SK-N-SH treated with all-trans-retinoic acid at 6 μM for 48 hours (cell line): ENCODE measurements around the gene PRSS16.

Source experiments
- ATAC-seq: fragments of 200-7000 bp; cut with Tn5 transposase; 3 replicates; pipeline ENCODE4 v1.9.1; 2020; ENCODE audit warnings: mild to moderate bottlenecking, moderate library complexity
- BACH2 ChIP-seq: fragments of 250-450 bp; sonication (Bioruptor Pico); IDR thresholded peaks from 2 replicates; pipeline ENCODE4 v1.9.0; 2021; ENCODE audit warnings: mild to moderate bottlenecking, borderline replicate concordance
- CSDC2 ChIP-seq: fragments of 250-450 bp; sonication (Bioruptor Pico); IDR thresholded peaks from 2 replicates; pipeline ENCODE4 v1.5.0; 2020; ENCODE audit warnings: mild to moderate bottlenecking, moderate library complexity
- GLIS3 ChIP-seq: fragments of 250-450 bp; sonication (Bioruptor Pico); IDR thresholded peaks from 2 replicates; pipeline ENCODE4 v1.5.0; 2020; ENCODE audit warnings: mild to moderate bottlenecking, moderate library complexity
- ISL1 ChIP-seq: fragments of 250-450 bp; sonication (Bioruptor Pico); IDR thresholded peaks from 2 replicates; pipeline ENCODE4 v2.1.2; 2022; ENCODE audit warnings: mild to moderate bottlenecking, moderate library complexity
- OSR1 ChIP-seq: fragments of 250-450 bp; sonication (Bioruptor Pico); IDR thresholded peaks from 2 replicates; pipeline ENCODE4 v1.8.0; 2022; ENCODE audit warnings: moderate library complexity, mild to moderate bottlenecking, inconsistent platforms
- PPARA ChIP-seq: fragments of 250-450 bp; sonication (Bioruptor Pico); IDR thresholded peaks from 2 replicates; pipeline ENCODE4 v1.5.0; 2020; ENCODE audit warnings: mild to moderate bottlenecking, borderline replicate concordance
- RARB ChIP-seq: fragments of 250-450 bp; sonication (Bioruptor Pico); IDR thresholded peaks from 2 replicates; pipeline ENCODE4 v1.8.0; 2021; ENCODE audit warnings: mild to moderate bottlenecking, moderate library complexity
- SNAI2 ChIP-seq: fragments of 250-450 bp; sonication (Bioruptor Pico); IDR thresholded peaks from 2 replicates; pipeline ENCODE4 v1.5.0; 2020; ENCODE audit warnings: mild to moderate bottlenecking, moderate library complexity
- TCF4 ChIP-seq: fragments of 250-450 bp; sonication (Bioruptor Pico); IDR thresholded peaks from 2 replicates; pipeline ENCODE4 v1.8.0; 2021; ENCODE audit warnings: mild to moderate bottlenecking, moderate library complexity, borderline replicate concordance
- TOX ChIP-seq: fragments of 250-450 bp; sonication (Bioruptor Pico); IDR thresholded peaks from 2 replicates; pipeline ENCODE4 v1.8.0; 2021; ENCODE audit warnings: mild to moderate bottlenecking, moderate library complexity, borderline replicate concordance
- ZFP3 ChIP-seq: fragments of 250-450 bp; sonication (Bioruptor Pico); IDR thresholded peaks from 2 replicates; pipeline ENCODE4 v1.5.0; 2020; ENCODE audit warnings: mild to moderate bottlenecking, moderate library complexity
- ZFP30 ChIP-seq: fragments of 450-650 bp; formaldehyde crosslinking; IDR thresholded peaks from 2 replicates; pipeline ENCODE4 v1.5.0; 2022; ENCODE audit warnings: mild to moderate bottlenecking, moderate library complexity
- ZNF70 ChIP-seq: fragments of 450-650 bp; formaldehyde crosslinking; IDR thresholded peaks from 2 replicates; pipeline ENCODE4 v1.5.0; 2020; ENCODE audit warnings: mild to moderate bottlenecking, moderate library complexity
- ZNF8 ChIP-seq: fragments of 450-650 bp; formaldehyde crosslinking; IDR thresholded peaks from 2 replicates; pipeline ENCODE4 v1.5.0; 2020; ENCODE audit warnings: mild to moderate bottlenecking, moderate library complexity
- TF ChIP-seq, protein P1 (sequence below): fragments of 250-450 bp; sonication (Bioruptor Pico); IDR thresholded peaks from 2 replicates; pipeline ENCODE4 v1.8.0; 2021; ENCODE audit warnings: low read depth, mild to moderate bottlenecking, moderate library complexity, borderline replicate concordance
- TF ChIP-seq, protein P2 (sequence below): fragments of 250-450 bp; sonication (Bioruptor Pico); IDR thresholded peaks from 2 replicates; pipeline ENCODE4 v1.5.0; 2020; ENCODE audit warnings: mild to moderate bottlenecking, moderate library complexity
- TF ChIP-seq, protein P3 (sequence below): fragments of 250-450 bp; sonication (Bioruptor Pico); IDR thresholded peaks from 2 replicates; pipeline ENCODE4 v1.5.1; 2021; ENCODE audit warnings: mild to moderate bottlenecking, moderate library complexity
- TF ChIP-seq, protein P4 (sequence below): fragments of 250-450 bp; sonication (Bioruptor Pico); IDR thresholded peaks from 2 replicates; pipeline ENCODE4 v1.5.1; 2020; ENCODE audit warnings: low read depth, mild to moderate bottlenecking, moderate library complexity
- TF ChIP-seq, protein P5 (sequence below): fragments of 250-450 bp; sonication (Bioruptor Pico); IDR thresholded peaks from 2 replicates; pipeline ENCODE4 v1.8.0; 2020; ENCODE audit warnings: mild to moderate bottlenecking, moderate library complexity, borderline replicate concordance

PRSS16 gene

DNA sequence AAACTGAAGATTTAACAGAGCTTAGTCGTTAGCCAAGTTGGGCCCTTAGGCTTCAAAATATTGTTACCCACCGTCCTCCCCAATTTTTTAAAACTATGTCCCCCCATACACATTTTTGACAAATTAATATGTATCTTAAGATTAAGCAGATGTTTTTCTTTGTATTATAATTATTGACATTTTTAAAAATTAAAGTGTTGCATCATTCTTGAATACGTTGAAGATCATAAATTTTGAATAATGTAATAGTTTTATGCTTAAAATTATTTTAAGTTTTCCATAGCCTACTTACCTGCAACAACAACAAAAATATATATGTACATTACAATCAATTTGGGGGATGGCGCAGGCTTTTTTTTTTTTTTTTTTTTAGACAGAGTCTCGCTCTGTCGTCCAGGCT lies 8.2 kb upstream of the PRSS16 start:
- ATAC-seq, result no peak
- TF ChIP-seq, protein P1, sequence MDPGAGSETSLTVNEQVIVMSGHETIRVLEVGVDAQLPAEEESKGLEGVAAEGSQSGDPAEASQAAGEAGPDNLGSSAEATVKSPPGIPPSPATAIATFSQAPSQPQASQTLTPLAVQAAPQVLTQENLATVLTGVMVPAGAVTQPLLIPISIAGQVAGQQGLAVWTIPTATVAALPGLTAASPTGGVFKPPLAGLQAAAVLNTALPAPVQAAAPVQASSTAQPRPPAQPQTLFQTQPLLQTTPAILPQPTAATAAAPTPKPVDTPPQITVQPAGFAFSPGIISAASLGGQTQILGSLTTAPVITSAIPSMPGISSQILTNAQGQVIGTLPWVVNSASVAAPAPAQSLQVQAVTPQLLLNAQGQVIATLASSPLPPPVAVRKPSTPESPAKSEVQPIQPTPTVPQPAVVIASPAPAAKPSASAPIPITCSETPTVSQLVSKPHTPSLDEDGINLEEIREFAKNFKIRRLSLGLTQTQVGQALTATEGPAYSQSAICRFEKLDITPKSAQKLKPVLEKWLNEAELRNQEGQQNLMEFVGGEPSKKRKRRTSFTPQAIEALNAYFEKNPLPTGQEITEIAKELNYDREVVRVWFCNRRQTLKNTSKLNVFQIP (CRISPR knock-in tag), result no peak
- TF ChIP-seq, protein P2, sequence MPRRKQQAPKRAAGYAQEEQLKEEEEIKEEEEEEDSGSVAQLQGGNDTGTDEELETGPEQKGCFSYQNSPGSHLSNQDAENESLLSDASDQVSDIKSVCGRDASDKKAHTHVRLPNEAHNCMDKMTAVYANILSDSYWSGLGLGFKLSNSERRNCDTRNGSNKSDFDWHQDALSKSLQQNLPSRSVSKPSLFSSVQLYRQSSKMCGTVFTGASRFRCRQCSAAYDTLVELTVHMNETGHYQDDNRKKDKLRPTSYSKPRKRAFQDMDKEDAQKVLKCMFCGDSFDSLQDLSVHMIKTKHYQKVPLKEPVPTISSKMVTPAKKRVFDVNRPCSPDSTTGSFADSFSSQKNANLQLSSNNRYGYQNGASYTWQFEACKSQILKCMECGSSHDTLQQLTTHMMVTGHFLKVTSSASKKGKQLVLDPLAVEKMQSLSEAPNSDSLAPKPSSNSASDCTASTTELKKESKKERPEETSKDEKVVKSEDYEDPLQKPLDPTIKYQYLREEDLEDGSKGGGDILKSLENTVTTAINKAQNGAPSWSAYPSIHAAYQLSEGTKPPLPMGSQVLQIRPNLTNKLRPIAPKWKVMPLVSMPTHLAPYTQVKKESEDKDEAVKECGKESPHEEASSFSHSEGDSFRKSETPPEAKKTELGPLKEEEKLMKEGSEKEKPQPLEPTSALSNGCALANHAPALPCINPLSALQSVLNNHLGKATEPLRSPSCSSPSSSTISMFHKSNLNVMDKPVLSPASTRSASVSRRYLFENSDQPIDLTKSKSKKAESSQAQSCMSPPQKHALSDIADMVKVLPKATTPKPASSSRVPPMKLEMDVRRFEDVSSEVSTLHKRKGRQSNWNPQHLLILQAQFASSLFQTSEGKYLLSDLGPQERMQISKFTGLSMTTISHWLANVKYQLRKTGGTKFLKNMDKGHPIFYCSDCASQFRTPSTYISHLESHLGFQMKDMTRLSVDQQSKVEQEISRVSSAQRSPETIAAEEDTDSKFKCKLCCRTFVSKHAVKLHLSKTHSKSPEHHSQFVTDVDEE (CRISPR knock-in tag), result no peak
- TF ChIP-seq ZFP30 (CRISPR knock-in tag) (no peak), CSDC2 (CRISPR knock-in tag) (no peak), ZNF70 (CRISPR knock-in tag) (no peak), ISL1 (CRISPR knock-in tag) (no peak), GLIS3 (no peak), OSR1 (no peak), ZFP3 (CRISPR knock-in tag) (no peak), TCF4 (CRISPR knock-in tag) (no peak), SNAI2 (CRISPR knock-in tag) (no peak), RARB (CRISPR knock-in tag) (no peak), BACH2 (CRISPR knock-in tag) (no peak), TOX (no peak), ZNF8 (CRISPR knock-in tag) (no peak)
- TF ChIP-seq, protein P3, sequence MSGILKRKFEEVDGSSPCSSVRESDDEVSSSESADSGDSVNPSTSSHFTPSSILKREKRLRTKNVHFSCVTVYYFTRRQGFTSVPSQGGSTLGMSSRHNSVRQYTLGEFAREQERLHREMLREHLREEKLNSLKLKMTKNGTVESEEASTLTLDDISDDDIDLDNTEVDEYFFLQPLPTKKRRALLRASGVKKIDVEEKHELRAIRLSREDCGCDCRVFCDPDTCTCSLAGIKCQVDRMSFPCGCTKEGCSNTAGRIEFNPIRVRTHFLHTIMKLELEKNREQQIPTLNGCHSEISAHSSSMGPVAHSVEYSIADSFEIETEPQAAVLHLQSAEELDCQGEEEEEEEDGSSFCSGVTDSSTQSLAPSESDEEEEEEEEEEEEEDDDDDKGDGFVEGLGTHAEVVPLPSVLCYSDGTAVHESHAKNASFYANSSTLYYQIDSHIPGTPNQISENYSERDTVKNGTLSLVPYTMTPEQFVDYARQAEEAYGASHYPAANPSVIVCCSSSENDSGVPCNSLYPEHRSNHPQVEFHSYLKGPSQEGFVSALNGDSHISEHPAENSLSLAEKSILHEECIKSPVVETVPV (CRISPR knock-in tag), result no peak
- TF ChIP-seq, protein P4, sequence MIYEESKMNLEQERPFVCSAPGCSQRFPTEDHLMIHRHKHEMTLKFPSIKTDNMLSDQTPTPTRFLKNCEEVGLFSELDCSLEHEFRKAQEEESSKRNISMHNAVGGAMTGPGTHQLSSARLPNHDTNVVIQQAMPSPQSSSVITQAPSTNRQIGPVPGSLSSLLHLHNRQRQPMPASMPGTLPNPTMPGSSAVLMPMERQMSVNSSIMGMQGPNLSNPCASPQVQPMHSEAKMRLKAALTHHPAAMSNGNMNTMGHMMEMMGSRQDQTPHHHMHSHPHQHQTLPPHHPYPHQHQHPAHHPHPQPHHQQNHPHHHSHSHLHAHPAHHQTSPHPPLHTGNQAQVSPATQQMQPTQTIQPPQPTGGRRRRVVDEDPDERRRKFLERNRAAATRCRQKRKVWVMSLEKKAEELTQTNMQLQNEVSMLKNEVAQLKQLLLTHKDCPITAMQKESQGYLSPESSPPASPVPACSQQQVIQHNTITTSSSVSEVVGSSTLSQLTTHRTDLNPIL, result no peak

DNA sequence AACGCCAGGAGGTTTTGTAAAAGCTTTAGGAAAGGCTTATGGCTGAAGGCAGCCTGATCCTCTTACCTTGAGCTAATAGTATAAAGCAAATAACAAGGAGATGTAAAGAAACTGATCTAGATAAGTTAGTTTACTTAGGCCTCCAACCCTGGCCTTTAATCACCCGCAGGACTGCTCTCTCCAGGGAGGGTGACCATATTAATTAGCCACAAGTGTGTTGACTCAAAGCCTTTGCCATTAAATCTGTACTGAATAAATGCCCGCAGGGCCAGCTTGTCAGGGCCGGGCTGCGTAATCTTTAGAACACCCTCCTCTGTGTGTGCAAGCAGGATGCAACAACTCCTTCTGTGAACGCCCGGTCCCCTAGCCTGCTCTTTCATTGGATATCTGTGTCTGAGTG lies 6.1 kb upstream of the PRSS16 start:
- TF ChIP-seq TCF4 (CRISPR knock-in tag) (no peak), ZNF8 (CRISPR knock-in tag) (no peak), ZNF70 (CRISPR knock-in tag) (no peak), ISL1 (CRISPR knock-in tag) (no peak), SNAI2 (CRISPR knock-in tag) (no peak), CSDC2 (CRISPR knock-in tag) (no peak), PPARA (CRISPR knock-in tag) (no peak), ZFP3 (CRISPR knock-in tag) (no peak)
- TF ChIP-seq, protein P5, sequence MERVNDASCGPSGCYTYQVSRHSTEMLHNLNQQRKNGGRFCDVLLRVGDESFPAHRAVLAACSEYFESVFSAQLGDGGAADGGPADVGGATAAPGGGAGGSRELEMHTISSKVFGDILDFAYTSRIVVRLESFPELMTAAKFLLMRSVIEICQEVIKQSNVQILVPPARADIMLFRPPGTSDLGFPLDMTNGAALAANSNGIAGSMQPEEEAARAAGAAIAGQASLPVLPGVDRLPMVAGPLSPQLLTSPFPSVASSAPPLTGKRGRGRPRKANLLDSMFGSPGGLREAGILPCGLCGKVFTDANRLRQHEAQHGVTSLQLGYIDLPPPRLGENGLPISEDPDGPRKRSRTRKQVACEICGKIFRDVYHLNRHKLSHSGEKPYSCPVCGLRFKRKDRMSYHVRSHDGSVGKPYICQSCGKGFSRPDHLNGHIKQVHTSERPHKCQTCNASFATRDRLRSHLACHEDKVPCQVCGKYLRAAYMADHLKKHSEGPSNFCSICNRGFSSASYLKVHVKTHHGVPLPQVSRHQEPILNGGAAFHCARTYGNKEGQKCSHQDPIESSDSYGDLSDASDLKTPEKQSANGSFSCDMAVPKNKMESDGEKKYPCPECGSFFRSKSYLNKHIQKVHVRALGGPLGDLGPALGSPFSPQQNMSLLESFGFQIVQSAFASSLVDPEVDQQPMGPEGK (CRISPR knock-in tag), result no peak
- TF ChIP-seq, protein P2 (CRISPR knock-in tag), result no peak
- no peak for ATAC-seq
